HCT116 (cell line): ENCODE results near the gene HAPLN2. TPM values are rescaled to one million over a fixed set of nuclear protein-coding genes. Genes with fewer than 3 reads are reported as not detected.

Experiments
- ATAC-seq: fragments of 200-7000 bp; cut with Tn5 transposase; 2 replicates; pipeline ENCODE4 v1.9.1; 2020; ENCODE audit warnings: mild to moderate bottlenecking, moderate library complexity
- BruUV-seq: library from RNA; stranded (reverse); fragments of 400-500 nt; replicated peaks from 2 replicates; lab custom pipeline; 2021; lab: Mats Ljungman, UMichigan
- CTCF ChIA-PET: fragments of 300-600 bp; sonication (Branson Sonifier 250); formaldehyde crosslinking; loops from one replicate; lab custom pipeline; 2021; ENCODE audit warnings: antibody characterized with exemption; lab: Charles Lee
- POLR2A ChIA-PET: fragments of 300-600, 350-600 bp; sonication (Branson Sonifier 250); formaldehyde crosslinking; loops from one replicate; lab custom pipeline; 2021; ENCODE audit warnings: antibody characterized with exemption; lab: Charles Lee
- RAD21 ChIA-PET, 2 experiments: fragments of 300-600 bp; sonication (Branson Sonifier 250); formaldehyde crosslinking; loops; one replicate each; lab custom pipeline; 2023; ENCODE audit warnings: low total read pairs in 2 of 2; ENCODE audit not compliant: uncharacterized antibody in 2 of 2, unreplicated experiment in 2 of 2, low non-redundant PET in 1 of 2; lab: Charles Lee
- DNase-seq: peaks from one replicate; pipeline ENCODE4 v3.0.0-alpha.2; 2010; ENCODE audit warnings: low read depth, low spot score
- H2AFZ ChIP-seq: fragments of 200-600 bp; shearing (Covaris generic), sonication (generic); 2 replicates; pipeline ENCODE4 v1.6.1; 2017; ENCODE audit warnings: low read depth, mixed run types, mixed read lengths, antibody characterized with exemption, low read length; ENCODE audit not compliant: poor library complexity, severe bottlenecking
- H3K27ac ChIP-seq: 2 replicates; pipeline ENCODE4 v1.5.1; 2012; ENCODE audit warnings: low read depth, low read length
- H3K27me3 ChIP-seq: fragments of 200-600 bp; sonication (generic); 2 replicates; pipeline ENCODE4 v1.6.1; 2016; ENCODE audit warnings: mixed run types, low read length, mixed read lengths; ENCODE audit not compliant: insufficient read depth
- H3K36me3 ChIP-seq, 2 experiments: fragments of 200-500 bp in 1 of 2; fragments of 200-600 bp in 1 of 2; sonication (Bioruptor generic) in 1 of 2; sonication (generic) in 1 of 2; 2 replicates each; pipeline versions ENCODE4 v1.5.1 to v1.6.1; 2014 to 2016; ENCODE audit warnings: low read length in 2 of 2, inconsistent platforms in 1 of 2, mixed read lengths in 1 of 2, mixed run types in 1 of 2; ENCODE audit not compliant: insufficient read depth in 2 of 2, control insufficient read depth in 1 of 2
- H3K4me1 ChIP-seq, 2 experiments: fragments of 200-600 bp in 1 of 2; sonication (generic) in 1 of 2; 2 replicates each; pipeline versions ENCODE4 v1.5.1 to v1.6.1; 2012 to 2017; ENCODE audit warnings: low read length in 2 of 2, inconsistent platforms in 1 of 2, mild to moderate bottlenecking in 1 of 2, mixed read lengths in 1 of 2, mixed run types in 1 of 2, moderate library complexity in 1 of 2; ENCODE audit not compliant: insufficient read depth in 2 of 2, control insufficient read depth in 1 of 2
- H3K4me2 ChIP-seq: fragments of 200-600 bp; sonication (generic); 2 replicates; pipeline ENCODE4 v1.6.1; 2017; ENCODE audit warnings: mixed run types, low read length, mixed read lengths
- H3K4me3 ChIP-seq, 2 experiments: fragments of 200-600 bp in 1 of 2; sonication (generic) in 1 of 2; replicated peaks in 1 of 2; 2 replicates each; pipeline ENCODE4 v1.5.1; 2011 to 2016; ENCODE audit warnings: low read length in 2 of 2, control low read depth in 1 of 2, low read depth in 1 of 2, mild to moderate bottlenecking in 1 of 2, mixed read lengths in 1 of 2, mixed run types in 1 of 2
- H3K79me2 ChIP-seq: fragments of 200-600 bp; sonication (generic); 2 replicates; pipeline ENCODE4 v1.6.1; 2017; ENCODE audit warnings: mild to moderate bottlenecking, mixed run types, low read length, moderate library complexity, mixed read lengths; ENCODE audit not compliant: insufficient read depth
- H3K9ac ChIP-seq: fragments of 200-600 bp; sonication (generic); 2 replicates; pipeline ENCODE4 v1.6.1; 2016; ENCODE audit warnings: low read length, mixed read lengths
- H3K9me2 ChIP-seq: fragments of 200-600 bp; sonication (generic), shearing (Covaris generic); 2 replicates; pipeline ENCODE4 v1.6.1; 2017; ENCODE audit warnings: mixed run types, mild to moderate bottlenecking, moderate library complexity; ENCODE audit not compliant: insufficient read depth
- H3K9me3 ChIP-seq, 2 experiments: fragments of 200-500 bp in 1 of 2; fragments of 200-600 bp in 1 of 2; sonication (Bioruptor generic) in 1 of 2; sonication (generic) in 1 of 2; 2 replicates each; pipeline ENCODE4 v1.6.1; 2014 to 2017; ENCODE audit warnings: low read length in 2 of 2, mixed read lengths in 2 of 2, inconsistent platforms in 1 of 2, low read depth in 1 of 2, mild to moderate bottlenecking in 1 of 2, mixed run types in 1 of 2, moderate library complexity in 1 of 2; ENCODE audit not compliant: control insufficient read depth in 1 of 2, insufficient read depth in 1 of 2
- H4K20me1 ChIP-seq: fragments of 200-600 bp; sonication (generic), shearing (Covaris generic); 2 replicates; pipeline ENCODE4 v1.6.1; 2017; ENCODE audit warnings: mixed run types, mild to moderate bottlenecking, moderate library complexity; ENCODE audit not compliant: insufficient read depth
- CEBPB ChIP-seq: IDR thresholded peaks from 2 replicates; pipeline ENCODE4 v1.6.1; 2012; ENCODE audit warnings: low read depth
- CTCF ChIP-seq, 3 experiments: fragments of 200-600 bp in 1 of 3; sonication (generic) in 1 of 3; IDR thresholded peaks in 2 of 3; conservative IDR thresholded peaks in 1 of 3; 2 replicates each; pipeline ENCODE4 v1.5.1; 2012 to 2017; ENCODE audit warnings: low read depth in 2 of 3, low read length in 2 of 3, antibody characterized with exemption in 1 of 3, borderline replicate concordance in 1 of 3, control low read depth in 1 of 3, mild to moderate bottlenecking in 1 of 3, mixed read lengths in 1 of 3, mixed run types in 1 of 3, moderate library complexity in 1 of 3; ENCODE audit not compliant: insufficient read depth in 1 of 3
- EZH2 ChIP-seq: fragments of 200-600 bp; sonication (generic); IDR thresholded peaks from 2 replicates; pipeline ENCODE4 v1.6.1; 2017; ENCODE audit warnings: antibody characterized with exemption, mixed run types
- EZH2phosphoT487 ChIP-seq: fragments of 200-600 bp; IDR thresholded peaks from 2 replicates; pipeline ENCODE4 v1.6.1; 2018; ENCODE audit warnings: antibody characterized with exemption, borderline replicate concordance
- FOSL1 ChIP-seq: IDR thresholded peaks from 2 replicates; pipeline ENCODE4 v1.6.1; 2012; ENCODE audit warnings: low read depth
- JUND ChIP-seq: IDR thresholded peaks from 2 replicates; pipeline ENCODE4 v1.6.1; 2012
- POLR2A ChIP-seq: IDR thresholded peaks from 2 replicates; pipeline ENCODE4 v1.7.0; 2011; ENCODE audit warnings: borderline replicate concordance; ENCODE audit not compliant: insufficient read depth, insufficient read length; ENCODE audit errors: extremely low read depth
- RAD21 ChIP-seq: IDR thresholded peaks from 2 replicates; pipeline ENCODE4 v1.6.1; 2012; ENCODE audit warnings: low read depth, mild to moderate bottlenecking
- SRF ChIP-seq: IDR thresholded peaks from 2 replicates; pipeline ENCODE4 v1.6.1; 2012; ENCODE audit warnings: low read depth
- TCF7L2 ChIP-seq: IDR thresholded peaks from 2 replicates; pipeline ENCODE4 v1.7.0; 2011; ENCODE audit warnings: borderline replicate concordance, inconsistent platforms; ENCODE audit not compliant: insufficient read depth, insufficient read length; ENCODE audit errors: extremely low read depth
- ZBTB33 ChIP-seq: IDR thresholded peaks from 2 replicates; pipeline ENCODE4 v1.6.1; 2011; ENCODE audit warnings: mild to moderate bottlenecking, low read length, moderate library complexity; ENCODE audit not compliant: insufficient replicate concordance; ENCODE audit errors: extremely low read depth
- ZNF274 ChIP-seq: fragments of 200-500 bp; sonication (Bioruptor generic); IDR thresholded peaks from 2 replicates; pipeline ENCODE4 v1.6.1; 2014; ENCODE audit warnings: mild to moderate bottlenecking, low read depth, low read length, inconsistent platforms
- intact Hi-C: fragments of 100-400 bp; cut with micrococcal nuclease; formaldehyde crosslinking; loops from 2 replicates; pipeline ENCODE4 v1.10.0; 2022
- total RNA-seq: library from RNA; stranded (reverse); gene quantifications from one replicate; pipeline ENCODE4 v1.2.1, GENCODE V29; 2021; ENCODE audit not compliant: unreplicated experiment
- TF ChIP-seq, protein P1 (sequence below): IDR thresholded peaks from 2 replicates; pipeline ENCODE4 v1.6.1; 2012
- TF ChIP-seq, protein P2 (sequence below): IDR thresholded peaks from 2 replicates; pipeline ENCODE4 v1.6.1; 2012; ENCODE audit warnings: low read depth

HAPLN2 gene
- total RNA-seq, 1 experiment from 2014 or later = 0.54 TPM

DNA sequence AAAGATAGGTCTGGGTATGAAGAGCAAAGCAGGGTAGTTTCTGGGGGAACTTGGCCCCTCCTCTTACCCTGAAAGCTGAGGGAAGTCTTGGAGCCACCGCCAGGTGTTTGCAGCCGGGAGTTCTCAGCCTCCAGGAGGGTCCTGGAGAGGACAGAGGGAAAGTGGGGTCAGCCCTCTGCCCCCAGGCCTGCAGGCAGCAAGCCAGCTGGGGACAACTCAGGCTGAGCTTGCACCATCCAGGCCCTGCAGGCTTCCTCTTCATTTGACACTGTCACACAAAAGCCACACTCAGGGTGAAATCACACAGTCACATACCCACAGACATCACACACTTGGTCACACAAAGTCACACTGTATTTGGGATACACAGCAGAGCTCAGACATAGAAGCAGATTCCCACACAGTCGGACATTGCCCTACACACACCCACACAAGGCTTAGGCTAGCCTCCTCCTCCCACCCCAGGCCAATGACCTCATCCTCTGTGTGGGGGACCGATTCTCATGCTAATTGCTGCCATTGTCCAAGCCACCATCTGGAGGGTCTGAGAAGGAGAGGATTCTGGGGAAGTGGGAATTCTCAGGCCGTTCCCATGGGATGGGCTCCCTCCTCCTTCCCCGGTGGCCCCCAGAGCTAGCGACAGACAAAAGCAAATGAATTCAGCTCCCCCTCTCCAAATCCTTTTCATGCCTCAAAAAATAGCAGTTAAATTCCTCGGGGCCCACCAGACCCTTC lies 54.3 kb downstream of the HAPLN2 start:
- no TSS peak for BruUV-seq

More for the DNA sequence above, 54.3 kb downstream of the HAPLN2 start:
- Histone ChIP-seq H3K4me1 (peaks cover 13 to 26% of the 10 kb centered on the region in 2 experiments), H3K27ac (no peak overlapping the region), H3K79me2 (no peaks in the 10 kb centered on the region), H3K4me2 (no peak overlapping the region), H3K36me3 (no peaks in the 10 kb centered on the region), H3K9me2 (no peaks in the 10 kb centered on the region), H2AFZ (no peak overlapping the region), H3K9me3 (no peaks in the 10 kb centered on the region), H3K9ac (no peak overlapping the region), H4K20me1 (no peaks in the 10 kb centered on the region), H3K4me3 (no peak overlapping the region), H3K27me3 (no peaks in the 10 kb centered on the region)
- CTCF ChIA-PET = no interaction called here
- POLR2A ChIA-PET = interaction anchor here (1.6 kb wide), 1 partner anchor 12 kb away, joined by 4 read pairs; no protein-coding TSS in a partner anchor
- TF ChIP-seq SRF = no peak
- TF ChIP-seq, protein P1, sequence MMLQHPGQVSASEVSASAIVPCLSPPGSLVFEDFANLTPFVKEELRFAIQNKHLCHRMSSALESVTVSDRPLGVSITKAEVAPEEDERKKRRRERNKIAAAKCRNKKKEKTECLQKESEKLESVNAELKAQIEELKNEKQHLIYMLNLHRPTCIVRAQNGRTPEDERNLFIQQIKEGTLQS = no peak
- TF ChIP-seq EZH2phosphoT487 = no peak
- no peak for TF ChIP-seq CTCF (IDR thresholded peaks at IDR 0.05 in 2 of 3, conservative IDR thresholded peaks at IDR 0.05 in 1 of 3; ENCODE audit: borderline replicate concordance in 1 of 3, insufficient read depth in 1 of 3, low read depth in 2 of 3, low read length in 2 of 3)
- TF ChIP-seq, protein P2, sequence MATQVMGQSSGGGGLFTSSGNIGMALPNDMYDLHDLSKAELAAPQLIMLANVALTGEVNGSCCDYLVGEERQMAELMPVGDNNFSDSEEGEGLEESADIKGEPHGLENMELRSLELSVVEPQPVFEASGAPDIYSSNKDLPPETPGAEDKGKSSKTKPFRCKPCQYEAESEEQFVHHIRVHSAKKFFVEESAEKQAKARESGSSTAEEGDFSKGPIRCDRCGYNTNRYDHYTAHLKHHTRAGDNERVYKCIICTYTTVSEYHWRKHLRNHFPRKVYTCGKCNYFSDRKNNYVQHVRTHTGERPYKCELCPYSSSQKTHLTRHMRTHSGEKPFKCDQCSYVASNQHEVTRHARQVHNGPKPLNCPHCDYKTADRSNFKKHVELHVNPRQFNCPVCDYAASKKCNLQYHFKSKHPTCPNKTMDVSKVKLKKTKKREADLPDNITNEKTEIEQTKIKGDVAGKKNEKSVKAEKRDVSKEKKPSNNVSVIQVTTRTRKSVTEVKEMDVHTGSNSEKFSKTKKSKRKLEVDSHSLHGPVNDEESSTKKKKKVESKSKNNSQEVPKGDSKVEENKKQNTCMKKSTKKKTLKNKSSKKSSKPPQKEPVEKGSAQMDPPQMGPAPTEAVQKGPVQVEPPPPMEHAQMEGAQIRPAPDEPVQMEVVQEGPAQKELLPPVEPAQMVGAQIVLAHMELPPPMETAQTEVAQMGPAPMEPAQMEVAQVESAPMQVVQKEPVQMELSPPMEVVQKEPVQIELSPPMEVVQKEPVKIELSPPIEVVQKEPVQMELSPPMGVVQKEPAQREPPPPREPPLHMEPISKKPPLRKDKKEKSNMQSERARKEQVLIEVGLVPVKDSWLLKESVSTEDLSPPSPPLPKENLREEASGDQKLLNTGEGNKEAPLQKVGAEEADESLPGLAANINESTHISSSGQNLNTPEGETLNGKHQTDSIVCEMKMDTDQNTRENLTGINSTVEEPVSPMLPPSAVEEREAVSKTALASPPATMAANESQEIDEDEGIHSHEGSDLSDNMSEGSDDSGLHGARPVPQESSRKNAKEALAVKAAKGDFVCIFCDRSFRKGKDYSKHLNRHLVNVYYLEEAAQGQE = no peak
- no peak for TF ChIP-seq ZBTB33
- TF ChIP-seq FOSL1 = no peak
- no peak for TF ChIP-seq ZNF274
- TF ChIP-seq RAD21 = no peak
- TF ChIP-seq POLR2A = no peak
- TF ChIP-seq JUND = no peak
- no peak for TF ChIP-seq EZH2
- no peak for TF ChIP-seq CEBPB
- no peak for TF ChIP-seq TCF7L2
- RAD21 ChIA-PET = no interaction called here
- ATAC-seq (no peak), DNase-seq (no peak)
- intact Hi-C loops = no loop called here
